HCT116 (cell line): ENCODE data around the gene FGD5. TPM values are rescaled to one million over a fixed set of nuclear protein-coding genes. Genes with fewer than 3 reads are reported as not detected.

Experiments used
- ATAC-seq: fragments of 200-7000 bp; cut with Tn5 transposase; 2 replicates; pipeline ENCODE4 v1.9.1; 2020; ENCODE audit warnings: mild to moderate bottlenecking, moderate library complexity
- BruUV-seq: library from RNA; stranded (reverse); fragments of 400-500 nt; replicated peaks from 2 replicates; lab custom pipeline; 2021; lab: Mats Ljungman, UMichigan
- CTCF ChIA-PET: fragments of 300-600 bp; sonication (Branson Sonifier 250); formaldehyde crosslinking; loops from one replicate; lab custom pipeline; 2021; ENCODE audit warnings: antibody characterized with exemption; lab: Charles Lee
- POLR2A ChIA-PET: fragments of 300-600, 350-600 bp; sonication (Branson Sonifier 250); formaldehyde crosslinking; loops from one replicate; lab custom pipeline; 2021; ENCODE audit warnings: antibody characterized with exemption; lab: Charles Lee
- RAD21 ChIA-PET, 2 experiments: fragments of 300-600 bp; sonication (Branson Sonifier 250); formaldehyde crosslinking; loops; one replicate each; lab custom pipeline; 2023; ENCODE audit warnings: low total read pairs in 2 of 2; ENCODE audit not compliant: uncharacterized antibody in 2 of 2, unreplicated experiment in 2 of 2, low non-redundant PET in 1 of 2; lab: Charles Lee
- DNase-seq: peaks from one replicate; pipeline ENCODE4 v3.0.0-alpha.2; 2010; ENCODE audit warnings: low read depth, low spot score
- H2AFZ ChIP-seq: fragments of 200-600 bp; shearing (Covaris generic), sonication (generic); 2 replicates; pipeline ENCODE4 v1.6.1; 2017; ENCODE audit warnings: low read depth, mixed run types, mixed read lengths, antibody characterized with exemption, low read length; ENCODE audit not compliant: poor library complexity, severe bottlenecking
- H3K27ac ChIP-seq: 2 replicates; pipeline ENCODE4 v1.5.1; 2012; ENCODE audit warnings: low read depth, low read length
- H3K27me3 ChIP-seq: fragments of 200-600 bp; sonication (generic); 2 replicates; pipeline ENCODE4 v1.6.1; 2016; ENCODE audit warnings: mixed run types, low read length, mixed read lengths; ENCODE audit not compliant: insufficient read depth
- H3K36me3 ChIP-seq, 2 experiments: fragments of 200-500 bp in 1 of 2; fragments of 200-600 bp in 1 of 2; sonication (Bioruptor generic) in 1 of 2; sonication (generic) in 1 of 2; 2 replicates each; pipeline versions ENCODE4 v1.5.1 to v1.6.1; 2014 to 2016; ENCODE audit warnings: low read length in 2 of 2, inconsistent platforms in 1 of 2, mixed read lengths in 1 of 2, mixed run types in 1 of 2; ENCODE audit not compliant: insufficient read depth in 2 of 2, control insufficient read depth in 1 of 2
- H3K4me1 ChIP-seq, 2 experiments: fragments of 200-600 bp in 1 of 2; sonication (generic) in 1 of 2; 2 replicates each; pipeline versions ENCODE4 v1.5.1 to v1.6.1; 2012 to 2017; ENCODE audit warnings: low read length in 2 of 2, inconsistent platforms in 1 of 2, mild to moderate bottlenecking in 1 of 2, mixed read lengths in 1 of 2, mixed run types in 1 of 2, moderate library complexity in 1 of 2; ENCODE audit not compliant: insufficient read depth in 2 of 2, control insufficient read depth in 1 of 2
- H3K4me2 ChIP-seq: fragments of 200-600 bp; sonication (generic); 2 replicates; pipeline ENCODE4 v1.6.1; 2017; ENCODE audit warnings: mixed run types, low read length, mixed read lengths
- H3K4me3 ChIP-seq, 2 experiments: fragments of 200-600 bp in 1 of 2; sonication (generic) in 1 of 2; replicated peaks in 1 of 2; 2 replicates each; pipeline ENCODE4 v1.5.1; 2011 to 2016; ENCODE audit warnings: low read length in 2 of 2, control low read depth in 1 of 2, low read depth in 1 of 2, mild to moderate bottlenecking in 1 of 2, mixed read lengths in 1 of 2, mixed run types in 1 of 2
- H3K79me2 ChIP-seq: fragments of 200-600 bp; sonication (generic); 2 replicates; pipeline ENCODE4 v1.6.1; 2017; ENCODE audit warnings: mild to moderate bottlenecking, mixed run types, low read length, moderate library complexity, mixed read lengths; ENCODE audit not compliant: insufficient read depth
- H3K9ac ChIP-seq: fragments of 200-600 bp; sonication (generic); 2 replicates; pipeline ENCODE4 v1.6.1; 2016; ENCODE audit warnings: low read length, mixed read lengths
- H3K9me2 ChIP-seq: fragments of 200-600 bp; sonication (generic), shearing (Covaris generic); 2 replicates; pipeline ENCODE4 v1.6.1; 2017; ENCODE audit warnings: mixed run types, mild to moderate bottlenecking, moderate library complexity; ENCODE audit not compliant: insufficient read depth
- H3K9me3 ChIP-seq, 2 experiments: fragments of 200-500 bp in 1 of 2; fragments of 200-600 bp in 1 of 2; sonication (Bioruptor generic) in 1 of 2; sonication (generic) in 1 of 2; 2 replicates each; pipeline ENCODE4 v1.6.1; 2014 to 2017; ENCODE audit warnings: low read length in 2 of 2, mixed read lengths in 2 of 2, inconsistent platforms in 1 of 2, low read depth in 1 of 2, mild to moderate bottlenecking in 1 of 2, mixed run types in 1 of 2, moderate library complexity in 1 of 2; ENCODE audit not compliant: control insufficient read depth in 1 of 2, insufficient read depth in 1 of 2
- H4K20me1 ChIP-seq: fragments of 200-600 bp; sonication (generic), shearing (Covaris generic); 2 replicates; pipeline ENCODE4 v1.6.1; 2017; ENCODE audit warnings: mixed run types, mild to moderate bottlenecking, moderate library complexity; ENCODE audit not compliant: insufficient read depth
- CBX3 ChIP-seq: IDR thresholded peaks from 2 replicates; pipeline ENCODE4 v1.6.1; 2012; ENCODE audit warnings: low read depth
- EGR1 ChIP-seq: IDR thresholded peaks from 2 replicates; pipeline ENCODE4 v1.6.1; 2012; ENCODE audit warnings: low read depth
- FOSL1 ChIP-seq: IDR thresholded peaks from 2 replicates; pipeline ENCODE4 v1.6.1; 2012; ENCODE audit warnings: low read depth
- JUND ChIP-seq: IDR thresholded peaks from 2 replicates; pipeline ENCODE4 v1.6.1; 2012
- RAD21 ChIP-seq: IDR thresholded peaks from 2 replicates; pipeline ENCODE4 v1.6.1; 2012; ENCODE audit warnings: low read depth, mild to moderate bottlenecking
- SIN3A ChIP-seq: IDR thresholded peaks from 2 replicates; pipeline ENCODE4 v1.6.1; 2012; ENCODE audit warnings: low read depth
- SP1 ChIP-seq: IDR thresholded peaks from 2 replicates; pipeline ENCODE4 v1.6.1; 2012; ENCODE audit warnings: low read depth
- intact Hi-C: fragments of 100-400 bp; cut with micrococcal nuclease; formaldehyde crosslinking; loops from 2 replicates; pipeline ENCODE4 v1.10.0; 2022
- total RNA-seq: library from RNA; stranded (reverse); gene quantifications from one replicate; pipeline ENCODE4 v1.2.1, GENCODE V29; 2021; ENCODE audit not compliant: unreplicated experiment
- TF ChIP-seq, protein P1 (sequence below): IDR thresholded peaks from 2 replicates; pipeline ENCODE4 v1.6.1; 2012
- TF ChIP-seq, protein P2 (sequence below): IDR thresholded peaks from 2 replicates; pipeline ENCODE4 v1.6.1; 2012; ENCODE audit warnings: low read depth

The FGD5 gene
- total RNA-seq, 1 experiment from 2014 or later, result 0.22 TPM

DNA sequence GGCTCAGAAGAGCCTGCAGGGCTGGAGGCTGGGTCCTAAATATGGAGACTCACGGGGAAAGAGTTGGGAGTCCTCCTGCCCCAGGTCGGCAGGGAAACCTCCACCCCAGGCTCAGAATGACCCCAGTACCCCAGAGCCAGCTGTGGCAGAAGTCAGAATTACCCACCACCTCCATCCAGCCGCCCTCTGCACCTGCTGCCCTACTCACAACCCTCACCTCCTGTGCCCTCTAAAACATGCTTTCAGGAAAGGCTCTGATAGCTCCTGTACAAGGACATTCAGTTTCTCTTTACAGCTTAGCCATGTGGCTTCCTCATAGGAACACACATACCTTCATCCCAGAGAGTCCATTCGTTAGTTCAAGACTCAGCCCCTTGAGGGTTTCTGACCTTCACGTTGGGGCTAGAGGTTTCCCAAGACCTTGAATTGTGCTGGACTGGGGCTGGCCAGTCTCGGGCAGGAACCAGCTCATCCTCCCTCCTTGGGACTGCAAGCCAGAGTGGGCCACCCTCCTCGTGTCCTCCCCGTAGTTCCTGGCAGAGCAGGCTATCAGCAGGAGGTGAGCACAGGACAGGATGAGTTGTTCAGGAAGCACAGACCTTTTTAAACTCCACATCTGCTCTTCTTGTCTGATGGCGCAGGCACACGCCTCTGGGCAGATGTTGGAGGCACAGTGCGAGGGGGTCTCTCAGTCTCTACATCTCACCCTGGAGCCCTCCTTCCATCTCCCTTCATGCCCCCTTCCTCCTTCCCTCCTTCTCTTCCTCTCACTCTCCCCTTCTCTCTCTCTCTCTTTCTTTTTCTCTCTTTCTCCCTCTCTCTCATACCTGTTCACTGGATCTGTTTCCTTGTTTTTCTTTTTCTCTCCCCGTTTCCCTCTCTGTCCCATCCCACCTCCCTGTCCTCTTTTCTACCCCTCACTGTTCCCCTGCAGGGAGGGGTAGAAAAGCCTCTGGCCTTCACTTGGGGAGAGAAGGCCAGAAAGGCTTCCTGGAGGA is 72.7 kb downstream of the FGD5 start:
- no peaks in the 10 kb centered on the region for H3K79me2 ChIP-seq
- DNase-seq (no peak), ATAC-seq (peak; percentile 20; the same call in 1 of the 2 replicates)
- POLR2A ChIA-PET, result no interaction called here
- TF ChIP-seq JUND, result no peak
- TF ChIP-seq EGR1, result no peak
- TF ChIP-seq, protein P1, sequence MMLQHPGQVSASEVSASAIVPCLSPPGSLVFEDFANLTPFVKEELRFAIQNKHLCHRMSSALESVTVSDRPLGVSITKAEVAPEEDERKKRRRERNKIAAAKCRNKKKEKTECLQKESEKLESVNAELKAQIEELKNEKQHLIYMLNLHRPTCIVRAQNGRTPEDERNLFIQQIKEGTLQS, result no peak
- TF ChIP-seq, protein P2, sequence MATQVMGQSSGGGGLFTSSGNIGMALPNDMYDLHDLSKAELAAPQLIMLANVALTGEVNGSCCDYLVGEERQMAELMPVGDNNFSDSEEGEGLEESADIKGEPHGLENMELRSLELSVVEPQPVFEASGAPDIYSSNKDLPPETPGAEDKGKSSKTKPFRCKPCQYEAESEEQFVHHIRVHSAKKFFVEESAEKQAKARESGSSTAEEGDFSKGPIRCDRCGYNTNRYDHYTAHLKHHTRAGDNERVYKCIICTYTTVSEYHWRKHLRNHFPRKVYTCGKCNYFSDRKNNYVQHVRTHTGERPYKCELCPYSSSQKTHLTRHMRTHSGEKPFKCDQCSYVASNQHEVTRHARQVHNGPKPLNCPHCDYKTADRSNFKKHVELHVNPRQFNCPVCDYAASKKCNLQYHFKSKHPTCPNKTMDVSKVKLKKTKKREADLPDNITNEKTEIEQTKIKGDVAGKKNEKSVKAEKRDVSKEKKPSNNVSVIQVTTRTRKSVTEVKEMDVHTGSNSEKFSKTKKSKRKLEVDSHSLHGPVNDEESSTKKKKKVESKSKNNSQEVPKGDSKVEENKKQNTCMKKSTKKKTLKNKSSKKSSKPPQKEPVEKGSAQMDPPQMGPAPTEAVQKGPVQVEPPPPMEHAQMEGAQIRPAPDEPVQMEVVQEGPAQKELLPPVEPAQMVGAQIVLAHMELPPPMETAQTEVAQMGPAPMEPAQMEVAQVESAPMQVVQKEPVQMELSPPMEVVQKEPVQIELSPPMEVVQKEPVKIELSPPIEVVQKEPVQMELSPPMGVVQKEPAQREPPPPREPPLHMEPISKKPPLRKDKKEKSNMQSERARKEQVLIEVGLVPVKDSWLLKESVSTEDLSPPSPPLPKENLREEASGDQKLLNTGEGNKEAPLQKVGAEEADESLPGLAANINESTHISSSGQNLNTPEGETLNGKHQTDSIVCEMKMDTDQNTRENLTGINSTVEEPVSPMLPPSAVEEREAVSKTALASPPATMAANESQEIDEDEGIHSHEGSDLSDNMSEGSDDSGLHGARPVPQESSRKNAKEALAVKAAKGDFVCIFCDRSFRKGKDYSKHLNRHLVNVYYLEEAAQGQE, result no peak
- no peak for TF ChIP-seq SP1
- no peak for TF ChIP-seq SIN3A
- no peak for TF ChIP-seq FOSL1
- TF ChIP-seq RAD21, result no peak
- TF ChIP-seq CBX3, result no peak
- H3K4me2 ChIP-seq, result no peak overlapping the region
- no TSS peak for BruUV-seq
- CTCF ChIA-PET, result no interaction called here
- intact Hi-C loops, result no loop called here
- H2AFZ ChIP-seq, result no peak overlapping the region
- H3K4me3 ChIP-seq, result no peak overlapping the region
- H3K27ac ChIP-seq, result no peak overlapping the region
- H4K20me1 ChIP-seq, result no peaks in the 10 kb centered on the region; the same call in 1 of the 2 replicates
- H3K9me2 ChIP-seq, result no peaks in the 10 kb centered on the region
- RAD21 ChIA-PET, result no interaction called here
- H3K9me3 ChIP-seq, result no peaks in the 10 kb centered on the region
- H3K27me3 ChIP-seq, result peaks cover 21% of the 10 kb centered on the region; the same call in 1 of the 2 replicates
- H3K36me3 ChIP-seq, result no peaks in the 10 kb centered on the region
- H3K4me1 ChIP-seq, result no peaks in the 10 kb centered on the region
- no peak overlapping the region for H3K9ac ChIP-seq
